Lower lobe of right lung (tissue), 2 donors: ENCODE data around the gene CPHXL2. TPM values are rescaled to one million over a fixed set of nuclear protein-coding genes. Genes with fewer than 3 reads are reported as not detected.

Experiments
- ATAC-seq, 2 donors: fragments of 200-7000 bp; cut with Tn5 transposase; one replicate each; pipeline ENCODE4 v1.9.1; 2020 to 2022; ENCODE audit warnings: mild to moderate bottlenecking in 2 of 2, moderate library complexity in 2 of 2
- DNase-seq: peaks from one replicate; pipeline ENCODE4 v3.0.0-alpha.2; 2020
- H3K27ac ChIP-seq: fragments of 200-600 bp; one replicate; pipeline ENCODE4 v1.8.0; 2022
- H3K27me3 ChIP-seq: fragments of 200-600 bp; one replicate; pipeline ENCODE4 v1.8.0; 2022; ENCODE audit warnings: low read depth
- H3K36me3 ChIP-seq: fragments of 200-600 bp; one replicate; pipeline ENCODE4 v1.8.0; 2022; ENCODE audit warnings: mild to moderate bottlenecking
- H3K4me1 ChIP-seq: fragments of 200-600 bp; one replicate; pipeline ENCODE4 v1.8.0; 2022
- H3K4me3 ChIP-seq: fragments of 200-600 bp; one replicate; pipeline ENCODE4 v1.8.0; 2022; ENCODE audit warnings: mild to moderate bottlenecking
- H3K9me3 ChIP-seq: fragments of 200-600 bp; one replicate; pipeline ENCODE4 v1.8.0; 2022
- CTCF ChIP-seq: fragments of 200-600 bp; IDR thresholded peaks from one replicate; pipeline ENCODE4 v1.8.0; 2022; ENCODE audit warnings: antibody characterized with exemption, mild to moderate bottlenecking
- intact Hi-C: fragments of 100-400 bp; cut with DNase I; formaldehyde crosslinking; loops from one replicate; pipeline ENCODE4 v1.11.0; 2022
- total RNA-seq: library from RNA; stranded (reverse); fragmentation: NEBNext Ultra II Directional; extraction: Animal tissue kit (Norgen Biotek cat#: 25700); gene quantifications from one replicate; pipeline ENCODE4 v1.2.1, GENCODE V29; 2021
- donor health status: DM: no; HTN: yes; CAD: no; lungs with severe emphysema.

Gene CPHXL2
- total RNA-seq, 1 donor from 2014 or later, result not detected

DNA sequence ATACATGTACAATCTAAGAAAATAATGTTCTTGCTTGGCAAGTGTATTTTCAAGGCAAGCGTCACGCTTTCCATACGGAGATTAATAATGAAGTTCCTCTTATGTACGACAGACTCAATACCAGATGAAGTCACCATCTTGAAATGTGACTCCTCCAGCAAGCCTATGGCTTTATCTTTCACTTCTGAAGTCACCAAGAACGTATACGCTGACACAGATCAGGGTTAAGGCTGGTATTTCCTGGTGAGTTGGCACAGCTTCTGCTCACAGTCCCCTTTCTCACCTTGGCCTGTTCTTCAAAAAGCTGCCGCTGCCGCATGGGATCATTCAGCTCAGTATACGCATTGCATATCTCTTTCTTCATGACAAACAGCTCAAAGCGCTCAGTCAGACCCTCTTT is 47.7 kb downstream of the CPHXL2 start:
- Histone ChIP-seq H3K9me3 (no peaks in the 10 kb centered on the region), H3K27me3 (no peaks in the 10 kb centered on the region), H3K4me1 (peaks cover 10% of the 10 kb centered on the region), H3K36me3 (peaks cover 87% of the 10 kb centered on the region), H3K27ac (no peak overlapping the region), H3K4me3 (no peak overlapping the region)
- intact Hi-C loops, result no loop called here
- TF ChIP-seq CTCF, result no peak
- ATAC-seq (no peak), DNase-seq (no peak)

DNA sequence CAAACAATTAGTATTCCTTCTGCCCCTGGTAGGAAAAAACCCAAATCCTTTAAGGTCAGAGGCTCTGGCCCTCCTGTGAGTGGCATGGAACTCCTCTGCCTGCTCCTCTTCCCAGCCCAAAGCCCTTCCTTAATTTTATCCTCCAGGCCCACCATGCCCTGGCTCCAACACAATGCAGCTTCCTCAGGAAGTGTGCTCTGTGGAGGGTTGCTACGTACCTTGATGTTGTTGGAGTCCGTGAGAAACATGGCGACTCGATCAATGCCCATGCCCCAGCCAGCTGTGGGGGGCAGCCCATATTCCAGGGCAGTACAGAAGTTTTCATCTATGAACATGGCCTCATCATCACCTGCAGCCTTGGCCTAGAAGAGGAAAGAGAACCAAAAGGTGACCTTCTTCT is 48.5 kb downstream of the CPHXL2 start:
- Histone ChIP-seq H3K27ac (peak overlapping the region; percentile 8), H3K9me3 (no peaks in the 10 kb centered on the region), H3K36me3 (peaks cover 80% of the 10 kb centered on the region), H3K4me3 (no peak overlapping the region), H3K4me1 (peaks cover 10% of the 10 kb centered on the region), H3K27me3 (no peaks in the 10 kb centered on the region)
- TF ChIP-seq CTCF, result no peak
- ATAC-seq (no peak), DNase-seq (no peak)
- intact Hi-C loops, result no loop called here

- H3K27me3 ChIP-seq, result no peaks in the 10 kb centered on the region
- peak overlapping the region; percentile 8 for H3K27ac ChIP-seq
- no peak for TF ChIP-seq CTCF
- no peak overlapping the region for H3K4me3 ChIP-seq
- H3K9me3 ChIP-seq, result no peaks in the 10 kb centered on the region
- ATAC-seq (no peak), DNase-seq (no peak)
- peaks cover 75% of the 10 kb centered on the region for H3K36me3 ChIP-seq
- intact Hi-C loops, result no loop called here
- peaks cover 10% of the 10 kb centered on the region for H3K4me1 ChIP-seq
Observed at GRCh38 chr16:75627851-75628250, 49.0 kb downstream of the CPHXL2 start.

- DNase-seq (no peak), ATAC-seq (no peak)
- intact Hi-C loops, result no loop called here
- H3K27ac ChIP-seq, result no peak overlapping the region
- TF ChIP-seq CTCF, result no peak
- peaks cover 64% of the 10 kb centered on the region for H3K36me3 ChIP-seq
- H3K4me1 ChIP-seq, result peaks cover 18% of the 10 kb centered on the region
- no peaks in the 10 kb centered on the region for H3K27me3 ChIP-seq
- no peak overlapping the region for H3K4me3 ChIP-seq
- H3K9me3 ChIP-seq, result no peaks in the 10 kb centered on the region
Observed at GRCh38 chr16:75626806-75627205, 50.0 kb downstream of the CPHXL2 start.

GRCh38 chr16:75624921-75625334 is 51.9 kb downstream of the CPHXL2 start:
- intact Hi-C loops, result no loop called here
- Histone ChIP-seq H3K36me3 (peaks cover 52% of the 10 kb centered on the region), H3K27ac (no peak overlapping the region), H3K4me1 (peaks cover 36% of the 10 kb centered on the region), H3K4me3 (no peak overlapping the region), H3K27me3 (no peaks in the 10 kb centered on the region), H3K9me3 (no peaks in the 10 kb centered on the region)
- no peak for DNase-seq
- TF ChIP-seq CTCF, result no peak
- no peak for ATAC-seq
